HG03432 (cell line): Measurements from ENCODE around the gene PLOD1.

Experiments used
- ATAC-seq: cut with Tn5 transposase; IDR thresholded peaks from one replicate; pipeline ENCODE4 v1.9.1; 2021; ENCODE audit warnings: mild to moderate bottlenecking, moderate library complexity; ENCODE audit not compliant: unreplicated experiment

The PLOD1 gene

GRCh38 chr1:11970441-11971185 lies 36.1 kb downstream of the PLOD1 start:
- ATAC-seq = no peak

GRCh38 chr1:11977625-11978024 lies 43.1 kb downstream of the PLOD1 start:
- ATAC-seq = no peak

GRCh38 chr1:11978301-11978700 lies 43.8 kb downstream of the PLOD1 start:
- no peak for ATAC-seq

- no peak for ATAC-seq
Observed at GRCh38 chr1:11979028-11979850, 44.7 kb downstream of the PLOD1 start.

GRCh38 chr1:11979851-11980675 lies 45.5 kb downstream of the PLOD1 start, which contains the start of gene MFN2:
Gene MFN2 (plus strand): TSS chr1:11980444. CDS start chr1:11989169, 8,725 bp downstream.
- ATAC-seq = peak; percentile 90

- no peak for ATAC-seq
Observed at GRCh38 chr1:11980676-11980972, 46.1 kb downstream of the PLOD1 start.

- ATAC-seq = no peak
Observed at GRCh38 chr1:11981378-11982009, 47.0 kb downstream of the PLOD1 start.

- ATAC-seq = no peak
Observed at GRCh38 chr1:11982010-11982392, 47.5 kb downstream of the PLOD1 start.

GRCh38 chr1:11984121-11984520 lies 49.6 kb downstream of the PLOD1 start:
- no peak for ATAC-seq

GRCh38 chr1:11984576-11984975 lies 50.1 kb downstream of the PLOD1 start:
- no peak for ATAC-seq

- ATAC-seq = no peak
Observed at GRCh38 chr1:11985171-11985570, 50.7 kb downstream of the PLOD1 start.

GRCh38 chr1:11985851-11986250 lies 51.3 kb downstream of the PLOD1 start:
- ATAC-seq = no peak

GRCh38 chr1:11989669-11990068 lies 55.2 kb downstream of the PLOD1 start:
- no peak for ATAC-seq

- no peak for ATAC-seq
Observed at GRCh38 chr1:11990303-11991032, 56.0 kb downstream of the PLOD1 start.

GRCh38 chr1:11991969-11992676 lies 57.6 kb downstream of the PLOD1 start:
- ATAC-seq = no peak

- ATAC-seq = no peak
Observed at GRCh38 chr1:11997081-11997850, 62.7 kb downstream of the PLOD1 start.

GRCh38 chr1:11998636-11999035 lies 64.1 kb downstream of the PLOD1 start:
- no peak for ATAC-seq

- no peak for ATAC-seq
Observed at GRCh38 chr1:11999236-11999635, 64.7 kb downstream of the PLOD1 start.
